Measurements from ENCODE around the gene LZTS3. TPM values are rescaled to one million over a fixed set of nuclear protein-coding genes. Genes with fewer than 3 reads are reported as not detected.
"Not testable (repeated sequence)": the region's sequence is repeated elsewhere in the genome, so short reads cannot be mapped to it uniquely, and the experiment has no call there.

LZTS3 gene
- total and polyA plus RNA-seq, 12 donors = 3.6 to 29.9 (median 11.5) TPM

- no peaks in the 10 kb centered on the region for H3K4me1 ChIP-seq (replicated peaks in 1 of 2)
- DNase-seq = no peak
- H3K9me3 ChIP-seq (replicated peaks in 1 of 3) = no peaks in the 10 kb centered on the region
- H3K4me3 ChIP-seq = no peak overlapping the region
- 93 to 100% (median 98%) methylated on average over 1 of the region's 1 CpG for WGBS, 4 donors
- peaks cover 0 to 10% of the 10 kb centered on the region in 2 donors for H3K36me3 ChIP-seq (replicated peaks in 1 of 2)
- TF ChIP-seq CTCF (IDR thresholded peaks at IDR 0.05) = no peak
- TF ChIP-seq POLR2A (IDR thresholded peaks at IDR 0.05) = no peak
- H3K27me3 ChIP-seq = no peaks in the 10 kb centered on the region
- H3K27ac ChIP-seq = no peak overlapping the region
- intact Hi-C loops (cut with DNase I) = no loop called here
Measured at GRCh38 chr20:3126527-3126859, 46.9 kb downstream of the LZTS3 start.

- peaks cover 0 to 16% of the 10 kb centered on the region in 2 donors for H3K36me3 ChIP-seq (replicated peaks in 1 of 2)
- DNase-seq; H3K27ac ChIP-seq; intact Hi-C loops (cut with DNase I); H3K9me3 ChIP-seq (replicated peaks in 1 of 3); H3K4me3 ChIP-seq; H3K4me1 ChIP-seq (replicated peaks in 1 of 2); H3K27me3 ChIP-seq: not testable (repeated sequence)
- WGBS, 4 donors = 77 to 86% (median 81%) methylated on average over 12 to 25 of the region's 25 CpGs
Measured at GRCh38 chr20:3125776-3126526, 47.4 kb downstream of the LZTS3 start.

GRCh38 chr20:3124773-3125560 is 48.4 kb downstream of the LZTS3 start:
- H3K4me3 ChIP-seq; H3K27me3 ChIP-seq; H3K27ac ChIP-seq; H3K9me3 ChIP-seq (replicated peaks in 1 of 3); intact Hi-C loops (cut with DNase I); H3K4me1 ChIP-seq (replicated peaks in 1 of 2): not testable (repeated sequence)
- peak in 1 of 7 donors; percentile 9 for DNase-seq
- 94 to 98% (median 96%) methylated on average over 16 to 41 of the region's 41 CpGs for WGBS, 4 donors
- peaks cover 0 to 19% of the 10 kb centered on the region in 2 donors for H3K36me3 ChIP-seq (replicated peaks in 1 of 2)

GRCh38 chr20:3124163-3124562 is 49.2 kb downstream of the LZTS3 start:
- 97 to 98% (median 97%) methylated on average over 11 to 18 of the region's 18 CpGs for WGBS, 4 donors
- H3K9me3 ChIP-seq (replicated peaks in 1 of 3); DNase-seq; H3K27me3 ChIP-seq; H3K4me3 ChIP-seq; H3K27ac ChIP-seq; intact Hi-C loops (cut with DNase I); H3K4me1 ChIP-seq (replicated peaks in 1 of 2): not testable (repeated sequence)
- H3K36me3 ChIP-seq (replicated peaks in 1 of 2) = peaks cover 0 to 19% of the 10 kb centered on the region in 2 donors

GRCh38 chr20:3123542-3123941 is 49.8 kb downstream of the LZTS3 start:
- WGBS, 4 donors = 87 to 96% (median 94%) methylated on average over 1 of the region's 1 CpG
- H3K36me3 ChIP-seq (replicated peaks in 1 of 2) = peaks cover 0 to 19% of the 10 kb centered on the region in 2 donors

More at GRCh38 chr20:3123542-3123941, 49.8 kb downstream of the LZTS3 start:
- Histone ChIP-seq H3K27me3 (no peaks in the 10 kb centered on the region), H3K4me1 (replicated peaks in 1 of 2) (peaks cover 3 to 4% of the 10 kb centered on the region in 2 donors), H3K9me3 (replicated peaks in 1 of 3) (no peaks in the 10 kb centered on the region), H3K27ac (no peak overlapping the region), H3K4me3 (no peak overlapping the region)
- intact Hi-C loops (cut with DNase I) = no loop called here
- no peak for TF ChIP-seq CTCF (IDR thresholded peaks at IDR 0.05)
- TF ChIP-seq POLR2A (IDR thresholded peaks at IDR 0.05) = no peak
- no peak for DNase-seq

Data from adrenal gland (tissue), 12 donors.